ENCODE data around the gene ROR2. TPM values are rescaled to one million over a fixed set of nuclear protein-coding genes. Genes with fewer than 3 reads are reported as not detected.

Gene ROR2
- total RNA-seq, 1 experiment from 2014 or later, result not detected

DNA sequence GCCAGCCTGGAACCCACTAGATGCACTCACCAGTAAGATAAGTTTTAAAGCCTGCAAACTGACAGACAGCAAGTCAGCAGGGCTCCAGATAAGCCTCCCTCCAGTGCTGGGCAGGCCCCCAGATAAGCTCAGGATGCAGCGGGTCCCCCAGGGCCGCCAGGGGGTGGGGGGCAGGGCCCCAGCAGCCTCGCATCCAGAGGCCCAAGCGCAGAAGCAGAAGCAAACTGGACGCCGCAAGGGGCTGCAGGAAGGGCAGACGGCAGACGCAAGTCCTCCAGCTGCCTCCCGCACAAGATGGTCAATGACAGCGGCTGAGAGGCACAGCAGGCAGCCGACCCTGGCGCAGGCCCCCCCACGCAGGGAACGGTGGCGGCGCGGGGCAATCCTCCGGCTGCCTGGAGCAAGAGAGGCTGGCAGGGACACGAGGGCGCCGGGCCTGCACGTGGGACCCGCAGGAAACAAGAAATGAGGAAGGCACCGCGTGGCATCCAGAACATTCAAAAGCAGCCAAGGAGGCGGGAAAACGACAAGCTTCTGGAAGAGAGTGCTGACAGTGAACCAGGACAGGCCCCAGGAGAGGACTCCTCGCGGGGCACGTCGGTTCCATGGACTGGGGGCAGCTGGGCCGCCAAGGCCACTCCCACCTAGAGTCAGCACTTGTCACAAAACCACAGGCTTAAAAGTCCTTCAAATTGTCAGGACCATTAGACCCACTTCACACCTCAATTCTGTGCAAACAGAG is 49.8 kb downstream of the ROR2 start:
- POLR2A ChIA-PET (ENCODE audit: unreplicated experiment), result no interaction called here
- Histone ChIP-seq H3K27me3 (ENCODE audit: low read length) (peaks cover under 1% of the 10 kb centered on the region; the same call in 1 of the 2 replicates), H3K79me2 (ENCODE audit: low read length) (no peaks in the 10 kb centered on the region), H3F3A (ENCODE audit: low read length, unreplicated experiment) (no peaks in the 10 kb centered on the region), H3K27ac (ENCODE audit: low read length) (no peak overlapping the region), H3K4me2 (ENCODE audit: low read length) (no peak overlapping the region), H3K4me1 (ENCODE audit: insufficient read depth, low read length) (no peaks in the 10 kb centered on the region), H3K9me2 (replicated peaks; ENCODE audit: low read length) (no peaks in the 10 kb centered on the region), H3K9ac (ENCODE audit: low read length) (no peak overlapping the region), H3K4me3 (ENCODE audit: low read length) (no peak overlapping the region), H3K9me3 (ENCODE audit: low read length) (no peaks in the 10 kb centered on the region), H2AFZ (ENCODE audit: low read length) (no peak overlapping the region), H3K36me3 (ENCODE audit: low read depth, low read length) (no peaks in the 10 kb centered on the region), H4K20me1 (ENCODE audit: low read length) (no peaks in the 10 kb centered on the region)
- CTCF ChIA-PET, result no interaction called here
- ATAC-seq, result no peak
- intact Hi-C loops (cut with micrococcal nuclease), result no loop called here
- TF ChIP-seq EZH2phosphoT487 (IDR thresholded peaks at IDR 0.05; ENCODE audit: borderline replicate concordance, low read length), result no peak
- TF ChIP-seq, protein P1, sequence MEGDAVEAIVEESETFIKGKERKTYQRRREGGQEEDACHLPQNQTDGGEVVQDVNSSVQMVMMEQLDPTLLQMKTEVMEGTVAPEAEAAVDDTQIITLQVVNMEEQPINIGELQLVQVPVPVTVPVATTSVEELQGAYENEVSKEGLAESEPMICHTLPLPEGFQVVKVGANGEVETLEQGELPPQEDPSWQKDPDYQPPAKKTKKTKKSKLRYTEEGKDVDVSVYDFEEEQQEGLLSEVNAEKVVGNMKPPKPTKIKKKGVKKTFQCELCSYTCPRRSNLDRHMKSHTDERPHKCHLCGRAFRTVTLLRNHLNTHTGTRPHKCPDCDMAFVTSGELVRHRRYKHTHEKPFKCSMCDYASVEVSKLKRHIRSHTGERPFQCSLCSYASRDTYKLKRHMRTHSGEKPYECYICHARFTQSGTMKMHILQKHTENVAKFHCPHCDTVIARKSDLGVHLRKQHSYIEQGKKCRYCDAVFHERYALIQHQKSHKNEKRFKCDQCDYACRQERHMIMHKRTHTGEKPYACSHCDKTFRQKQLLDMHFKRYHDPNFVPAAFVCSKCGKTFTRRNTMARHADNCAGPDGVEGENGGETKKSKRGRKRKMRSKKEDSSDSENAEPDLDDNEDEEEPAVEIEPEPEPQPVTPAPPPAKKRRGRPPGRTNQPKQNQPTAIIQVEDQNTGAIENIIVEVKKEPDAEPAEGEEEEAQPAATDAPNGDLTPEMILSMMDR (conservative IDR thresholded peaks at IDR 0.05; ENCODE audit: low read depth, low read length), result no peak
- TF ChIP-seq EZH2 (IDR thresholded peaks at IDR 0.05; ENCODE audit: low read length, unreplicated experiment), result no peak
- DNase-seq, result no peak
- BruUV-seq (replicated peaks), result no TSS peak

DNA sequence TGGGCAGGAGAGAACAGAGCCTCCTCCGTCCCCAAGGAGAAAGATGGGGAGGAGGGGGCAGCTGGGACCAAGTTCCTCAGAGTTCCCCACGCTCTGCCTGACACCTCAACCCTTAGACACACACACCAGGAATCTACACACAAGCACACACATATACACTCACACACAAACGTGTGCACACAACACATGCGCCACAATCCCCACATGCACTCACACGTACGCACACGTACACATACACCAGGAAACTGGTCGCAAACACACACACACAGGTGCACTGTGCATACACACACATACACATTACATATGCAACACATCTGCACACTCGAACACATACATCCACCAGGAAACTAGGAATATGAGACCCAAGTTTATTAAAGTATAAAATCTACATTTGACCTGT is 50.4 kb downstream of the ROR2 start:
- no peak overlapping the region for H2AFZ ChIP-seq (ENCODE audit: low read length)
- no peaks in the 10 kb centered on the region for H3K4me1 ChIP-seq (ENCODE audit: insufficient read depth, low read length)
- H3K79me2 ChIP-seq (ENCODE audit: low read length), result no peaks in the 10 kb centered on the region
- intact Hi-C loops (cut with micrococcal nuclease), result no loop called here
- no peak overlapping the region for H3K4me2 ChIP-seq (ENCODE audit: low read length)
- no peaks in the 10 kb centered on the region for H4K20me1 ChIP-seq (ENCODE audit: low read length)
- H3K4me3 ChIP-seq (ENCODE audit: low read length), result no peak overlapping the region
- H3K9me3 ChIP-seq (ENCODE audit: low read length), result no peaks in the 10 kb centered on the region
- POLR2A ChIA-PET (ENCODE audit: unreplicated experiment), result no interaction called here
- ATAC-seq (no peak), DNase-seq (no peak)
- H3K27ac ChIP-seq (ENCODE audit: low read length), result no peak overlapping the region
- CTCF ChIA-PET, result no interaction called here
- H3K9me2 ChIP-seq (replicated peaks; ENCODE audit: low read length), result no peaks in the 10 kb centered on the region
- H3K9ac ChIP-seq (ENCODE audit: low read length), result no peak overlapping the region
- TF ChIP-seq EZH2 (IDR thresholded peaks at IDR 0.05; ENCODE audit: low read length, unreplicated experiment) (no peak), EZH2phosphoT487 (IDR thresholded peaks at IDR 0.05; ENCODE audit: borderline replicate concordance, low read length) (no peak)
- TF ChIP-seq, protein P1 (conservative IDR thresholded peaks at IDR 0.05; ENCODE audit: low read depth, low read length), result no peak
- H3F3A ChIP-seq (ENCODE audit: low read length, unreplicated experiment), result no peaks in the 10 kb centered on the region
- H3K36me3 ChIP-seq (ENCODE audit: low read depth, low read length), result no peaks in the 10 kb centered on the region
- H3K27me3 ChIP-seq (ENCODE audit: low read length), result peaks cover 7% of the 10 kb centered on the region; the same call in 1 of the 2 replicates
- no TSS peak for BruUV-seq (replicated peaks)

DNA sequence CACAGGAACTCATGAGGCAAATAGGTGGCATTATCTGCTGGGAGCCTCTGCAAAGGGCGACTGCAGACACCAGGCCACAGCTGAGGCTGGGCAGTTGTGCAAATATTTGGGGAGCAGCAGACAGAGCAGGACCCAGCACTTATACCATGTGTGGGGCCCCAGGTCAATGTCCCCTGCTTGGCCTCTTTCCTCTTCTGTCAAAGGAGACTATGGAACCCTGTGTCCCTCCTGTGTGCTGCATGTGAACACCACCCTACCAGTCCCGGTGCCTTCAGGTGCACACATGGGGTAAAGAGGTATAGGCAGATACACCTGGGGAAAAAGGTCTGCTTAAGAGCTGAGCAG is 50.8 kb downstream of the ROR2 start:
- ATAC-seq (no peak), DNase-seq (no peak)
- H3F3A ChIP-seq (ENCODE audit: low read length, unreplicated experiment), result no peaks in the 10 kb centered on the region
- ChIA-PET CTCF (no interaction called here), POLR2A (ENCODE audit: unreplicated experiment) (no interaction called here)
- intact Hi-C loops (cut with micrococcal nuclease), result no loop called here
- no peaks in the 10 kb centered on the region for H3K4me1 ChIP-seq (ENCODE audit: insufficient read depth, low read length)
- H3K9ac ChIP-seq (ENCODE audit: low read length), result no peak overlapping the region
- H3K27me3 ChIP-seq (ENCODE audit: low read length), result peaks cover 11% of the 10 kb centered on the region
- H3K4me3 ChIP-seq (ENCODE audit: low read length), result no peak overlapping the region
- no peak overlapping the region for H2AFZ ChIP-seq (ENCODE audit: low read length)
- no peaks in the 10 kb centered on the region for H4K20me1 ChIP-seq (ENCODE audit: low read length)
- no peaks in the 10 kb centered on the region for H3K36me3 ChIP-seq (ENCODE audit: low read depth, low read length)
- H3K79me2 ChIP-seq (ENCODE audit: low read length), result no peaks in the 10 kb centered on the region
- no peak overlapping the region for H3K27ac ChIP-seq (ENCODE audit: low read length)
- TF ChIP-seq EZH2 (IDR thresholded peaks at IDR 0.05; ENCODE audit: low read length, unreplicated experiment) (no peak), EZH2phosphoT487 (IDR thresholded peaks at IDR 0.05; ENCODE audit: borderline replicate concordance, low read length) (no peak)
- TF ChIP-seq, protein P1 (conservative IDR thresholded peaks at IDR 0.05; ENCODE audit: low read depth, low read length), result no peak
- no peak overlapping the region for H3K4me2 ChIP-seq (ENCODE audit: low read length)
- BruUV-seq (replicated peaks), result no TSS peak
- H3K9me2 ChIP-seq (replicated peaks; ENCODE audit: low read length), result no peaks in the 10 kb centered on the region
- no peaks in the 10 kb centered on the region for H3K9me3 ChIP-seq (ENCODE audit: low read length)

Data from PC-3 (cell line).